ENCODE measurements around the gene ZSCAN12.

DNA sequence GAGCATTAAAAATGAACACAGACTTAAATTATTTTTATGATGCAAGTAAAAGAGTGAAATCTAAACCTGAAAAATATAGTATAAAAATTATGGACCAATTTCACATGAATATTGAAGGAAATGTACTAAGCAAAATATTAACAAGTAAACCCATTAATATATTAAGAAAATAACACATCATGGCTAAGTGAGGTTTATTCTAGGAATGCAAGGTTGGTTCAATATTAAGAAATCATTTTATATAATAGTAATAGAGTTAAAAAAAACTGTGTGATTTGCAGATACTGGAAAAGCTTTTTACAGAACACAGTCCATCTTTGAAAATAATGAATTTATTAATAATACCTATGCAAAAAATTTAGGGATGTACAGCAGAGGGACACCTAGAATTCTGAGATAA lies 20.9 kb downstream of the ZSCAN12 start:
- TF ChIP-seq POLR2AphosphoS5 (IDR thresholded peaks at IDR 0.05; ENCODE audit: low read depth, low read length) = no peak
- no peak for TF ChIP-seq CTCF (IDR thresholded peaks at IDR 0.05 in 2 of 3, conservative IDR thresholded peaks at IDR 0.05 in 1 of 3; ENCODE audit: borderline replicate concordance in 1 of 3, insufficient read depth in 1 of 3, low read depth in 2 of 3, low read length in 2 of 3)
- TF ChIP-seq REST (IDR thresholded peaks at IDR 0.05; ENCODE audit: low read depth) = no peak
- TF ChIP-seq POLR2A (IDR thresholded peaks at IDR 0.05; ENCODE audit: borderline replicate concordance, extremely low read depth, insufficient read depth, insufficient read length) = no peak
- no peak for TF ChIP-seq SRF (IDR thresholded peaks at IDR 0.05; ENCODE audit: low read depth)
- no peak for TF ChIP-seq ZFX (IDR thresholded peaks at IDR 0.05)
- no peak for TF ChIP-seq EZH2phosphoT487 (IDR thresholded peaks at IDR 0.05; ENCODE audit: borderline replicate concordance)
- TF ChIP-seq CEBPB (IDR thresholded peaks at IDR 0.05; ENCODE audit: low read depth) = no peak
- no peak for TF ChIP-seq ZBTB33 (IDR thresholded peaks at IDR 0.05; ENCODE audit: extremely low read depth, insufficient replicate concordance, low read length)
- no peak for TF ChIP-seq ZNF274 (IDR thresholded peaks at IDR 0.05; ENCODE audit: low read depth, low read length)
- no peak for TF ChIP-seq FOSL1 (IDR thresholded peaks at IDR 0.05; ENCODE audit: low read depth)
